Loucy (cell line): Measurements from ENCODE around the gene TNNI3K.

Experiments used
- H2AFZ ChIP-seq: fragments of 200-600 bp; sonication (generic); 2 replicates; pipeline ENCODE4 v1.6.0; 2016; ENCODE audit warnings: antibody characterized with exemption, mild to moderate bottlenecking, low read length, moderate library complexity
- H3F3A ChIP-seq: fragments of 200-600 bp; 2 replicates; pipeline ENCODE4 v1.6.0; 2016; ENCODE audit warnings: antibody characterized with exemption, low read depth, mild to moderate bottlenecking
- H3K27me3 ChIP-seq: fragments of 200-600 bp; sonication (generic); 2 replicates; pipeline ENCODE4 v1.6.1; 2014; ENCODE audit warnings: low read length, mild to moderate bottlenecking; ENCODE audit not compliant: insufficient read depth, poor library complexity, severe bottlenecking
- H3K36me3 ChIP-seq: fragments of 200-600 bp; sonication (generic); 2 replicates; pipeline ENCODE4 v1.6.1; 2016; ENCODE audit warnings: low read length; ENCODE audit not compliant: insufficient read depth
- H3K4me1 ChIP-seq: fragments of 200-600 bp; sonication (generic); 2 replicates; pipeline ENCODE4 v1.5.1; 2014; ENCODE audit warnings: low read length, mild to moderate bottlenecking; ENCODE audit not compliant: insufficient read depth, poor library complexity, severe bottlenecking
- H3K4me2 ChIP-seq: fragments of 200-600 bp; sonication (generic); 2 replicates; pipeline ENCODE4 v1.6.0; 2014; ENCODE audit warnings: antibody characterized with exemption, low read length, low read depth, mild to moderate bottlenecking; ENCODE audit not compliant: poor library complexity, severe bottlenecking
- H3K4me3 ChIP-seq: fragments of 200-600 bp; sonication (generic); 2 replicates; pipeline ENCODE4 v1.5.1; 2014; ENCODE audit warnings: low read length, mild to moderate bottlenecking, mixed read lengths; ENCODE audit not compliant: poor library complexity, severe bottlenecking
- H3K79me2 ChIP-seq: fragments of 200-600 bp; sonication (generic); 2 replicates; pipeline ENCODE4 v1.6.1; 2014; ENCODE audit warnings: low read length; ENCODE audit not compliant: insufficient read depth
- H3K9ac ChIP-seq: fragments of 200-600 bp; sonication (generic); 2 replicates; pipeline ENCODE4 v1.6.0; 2014; ENCODE audit warnings: mild to moderate bottlenecking, low read depth, low read length, moderate library complexity; ENCODE audit not compliant: poor library complexity, severe bottlenecking
- H3K9me2 ChIP-seq: fragments of 200-600 bp; sonication (generic); replicated peaks from 2 replicates; pipeline ENCODE4 v1.6.1; 2016; ENCODE audit warnings: low read depth, low read length, mixed read lengths
- H3K9me3 ChIP-seq: fragments of 200-600 bp; sonication (generic); 2 replicates; pipeline ENCODE4 v1.6.1; 2014; ENCODE audit warnings: mild to moderate bottlenecking, antibody characterized with exemption, low read length, low read depth; ENCODE audit not compliant: insufficient read depth
- H4K20me1 ChIP-seq: fragments of 200-600 bp; sonication (generic); 2 replicates; pipeline ENCODE4 v1.6.0; 2014; ENCODE audit warnings: antibody characterized with exemption, low read length, mild to moderate bottlenecking; ENCODE audit not compliant: insufficient read depth, poor library complexity, severe bottlenecking
- CTCF ChIP-seq: fragments of 200-600 bp; sonication (generic); conservative IDR thresholded peaks from 2 replicates; pipeline ENCODE4 v1.5.1; 2014; ENCODE audit warnings: mild to moderate bottlenecking, antibody characterized with exemption, low read length
- EZH2phosphoT487 ChIP-seq: fragments of 200-600 bp; IDR thresholded peaks from 2 replicates; pipeline ENCODE4 v1.6.1; 2018; ENCODE audit warnings: antibody characterized with exemption, mild to moderate bottlenecking, moderate library complexity, borderline replicate concordance

Gene TNNI3K

GRCh38 chr1:74464037-74464436, 228.8 kb downstream of the TNNI3K start:
- Histone ChIP-seq H3K27me3 (no peaks in the 10 kb centered on the region), H4K20me1 (no peaks in the 10 kb centered on the region), H3K9me2 (no peaks in the 10 kb centered on the region), H3F3A (no peaks in the 10 kb centered on the region), H3K4me1 (no peaks in the 10 kb centered on the region), H3K79me2 (no peaks in the 10 kb centered on the region), H2AFZ (no peak overlapping the region), H3K9ac (no peak overlapping the region), H3K36me3 (no peaks in the 10 kb centered on the region), H3K4me3 (no peak overlapping the region), H3K4me2 (no peak overlapping the region), H3K9me3 (no peaks in the 10 kb centered on the region)
- TF ChIP-seq CTCF (no peak), EZH2phosphoT487 (no peak)

- H3F3A ChIP-seq, result no peaks in the 10 kb centered on the region
- H3K4me2 ChIP-seq, result no peak overlapping the region
- H3K27me3 ChIP-seq, result no peaks in the 10 kb centered on the region
- no peak overlapping the region for H2AFZ ChIP-seq
- H4K20me1 ChIP-seq, result no peaks in the 10 kb centered on the region
- no peak overlapping the region for H3K4me3 ChIP-seq
- no peaks in the 10 kb centered on the region for H3K79me2 ChIP-seq
- no peaks in the 10 kb centered on the region for H3K4me1 ChIP-seq
- H3K9ac ChIP-seq, result no peak overlapping the region
- H3K9me2 ChIP-seq, result no peaks in the 10 kb centered on the region
- H3K36me3 ChIP-seq, result no peaks in the 10 kb centered on the region
- H3K9me3 ChIP-seq, result no peaks in the 10 kb centered on the region
- TF ChIP-seq CTCF, result no peak
- no peak for TF ChIP-seq EZH2phosphoT487
Observed at GRCh38 chr1:74465193-74465681, 230.1 kb downstream of the TNNI3K start.

GRCh38 chr1:74467786-74468377, 232.7 kb downstream of the TNNI3K start:
- no peak for TF ChIP-seq EZH2phosphoT487
- no peak for TF ChIP-seq CTCF
- H3K79me2 ChIP-seq, result no peaks in the 10 kb centered on the region
- H4K20me1 ChIP-seq, result no peaks in the 10 kb centered on the region
- H3K9me3 ChIP-seq, result no peaks in the 10 kb centered on the region
- no peaks in the 10 kb centered on the region for H3K9me2 ChIP-seq
- H3K4me3 ChIP-seq, result no peak overlapping the region
- H3F3A ChIP-seq, result no peaks in the 10 kb centered on the region
- H3K4me1 ChIP-seq, result no peaks in the 10 kb centered on the region
- H2AFZ ChIP-seq, result no peak overlapping the region
- H3K27me3 ChIP-seq, result no peaks in the 10 kb centered on the region
- H3K36me3 ChIP-seq, result no peaks in the 10 kb centered on the region
- H3K4me2 ChIP-seq, result no peak overlapping the region
- no peak overlapping the region for H3K9ac ChIP-seq
